Neural cell (in vitro differentiated cells): ENCODE measurements around the gene SH3RF3. TPM values are rescaled to one million over a fixed set of nuclear protein-coding genes. Genes with fewer than 3 reads are reported as not detected.

Source experiments
- H2AFZ ChIP-seq: fragments of 200-600, 300-800 bp; sonication (generic), shearing (Covaris generic); 2 replicates; pipeline ENCODE4 v1.6.0; 2014; ENCODE audit warnings: low read depth, mild to moderate bottlenecking, antibody characterized with exemption, low read length, moderate library complexity
- H3F3A ChIP-seq: fragments of 200-600 bp; shearing (Covaris generic); 2 replicates; pipeline ENCODE4 v1.6.1; 2016; ENCODE audit warnings: mild to moderate bottlenecking, moderate library complexity, mixed read lengths, antibody characterized with exemption, low read length; ENCODE audit not compliant: insufficient read depth, poor library complexity, severe bottlenecking
- H3K27ac ChIP-seq: fragments of 200-600, 300-800 bp; sonication (generic), shearing (Covaris generic); 2 replicates; pipeline ENCODE4 v1.5.1; 2014; ENCODE audit warnings: mild to moderate bottlenecking, low read length, moderate library complexity
- H3K27me3 ChIP-seq: fragments of 300-800, 200-600 bp; sonication (generic), shearing (Covaris generic); 2 replicates; pipeline ENCODE4 v1.6.0; 2014; ENCODE audit warnings: mild to moderate bottlenecking, low read depth, low read length, moderate library complexity; ENCODE audit not compliant: insufficient read depth
- H3K36me3 ChIP-seq: fragments of 300-800, 200-600 bp; sonication (generic), shearing (Covaris generic); 2 replicates; pipeline ENCODE4 v1.5.1; 2014; ENCODE audit warnings: mild to moderate bottlenecking, antibody characterized with exemption, low read length, moderate library complexity; ENCODE audit not compliant: insufficient read depth
- H3K4me2 ChIP-seq: fragments of 300-800, 200-600 bp; sonication (generic), shearing (Covaris generic); 2 replicates; pipeline ENCODE4 v1.6.0; 2014; ENCODE audit warnings: mild to moderate bottlenecking, low read length
- H3K4me3 ChIP-seq: fragments of 300-800, 200-600 bp; sonication (generic), shearing (Covaris generic); 2 replicates; pipeline ENCODE4 v1.5.1; 2014; ENCODE audit warnings: mild to moderate bottlenecking, low read length, moderate library complexity
- H3K79me2 ChIP-seq: fragments of 200-600 bp; shearing (Covaris generic); replicated peaks from 2 replicates; pipeline ENCODE4 v1.6.0; 2014; ENCODE audit warnings: mild to moderate bottlenecking, low read length, moderate library complexity; ENCODE audit not compliant: insufficient read depth
- H3K9ac ChIP-seq: fragments of 300-800, 200-600 bp; sonication (generic), shearing (Covaris generic); 2 replicates; pipeline ENCODE4 v1.6.1; 2016; ENCODE audit warnings: mild to moderate bottlenecking, low read length, mixed read lengths
- H3K9me2 ChIP-seq: fragments of 200-600 bp; shearing (Covaris generic); 2 replicates; pipeline ENCODE4 v1.6.1; 2016; ENCODE audit warnings: mild to moderate bottlenecking, low read length, mixed read lengths; ENCODE audit not compliant: insufficient read depth
- H3K9me3 ChIP-seq: fragments of 200-600, 300-800 bp; sonication (generic), shearing (Covaris generic); 2 replicates; pipeline ENCODE4 v1.6.1; 2016; ENCODE audit warnings: mild to moderate bottlenecking, mixed run types, low read length, moderate library complexity, mixed read lengths
- H4K20me1 ChIP-seq: fragments of 200-600 bp; shearing (Covaris generic); 2 replicates; pipeline ENCODE4 v1.6.1; 2016; ENCODE audit warnings: mild to moderate bottlenecking, mixed run types; ENCODE audit not compliant: insufficient read depth
- EP300 ChIP-seq: fragments of 450-650 bp; conservative IDR thresholded peaks from 2 replicates; pipeline ENCODE4 v1.6.1; 2014; ENCODE audit warnings: antibody characterized with exemption, mild to moderate bottlenecking, moderate library complexity; ENCODE audit not compliant: poor library complexity, severe bottlenecking
- EZH2 ChIP-seq: fragments of 200-600, 300-800 bp; shearing (Covaris generic), sonication (generic); IDR thresholded peaks from 2 replicates; pipeline ENCODE4 v1.6.1; 2014; ENCODE audit warnings: antibody characterized with exemption, low read length, borderline replicate concordance, mild to moderate bottlenecking; ENCODE audit not compliant: insufficient read depth, poor library complexity, severe bottlenecking
- MXI1 ChIP-seq: fragments of 450-650 bp; conservative IDR thresholded peaks from 2 replicates; pipeline ENCODE4 v1.6.1; 2014; ENCODE audit warnings: antibody characterized with exemption, mild to moderate bottlenecking; ENCODE audit not compliant: poor library complexity, severe bottlenecking
- POLR2AphosphoS5 ChIP-seq: IDR thresholded peaks from 2 replicates; pipeline ENCODE4 v1.6.1; 2012
- RAD21 ChIP-seq: fragments of 450-650 bp; conservative IDR thresholded peaks from 2 replicates; pipeline ENCODE4 v1.6.1; 2014; ENCODE audit warnings: antibody characterized with exemption, mild to moderate bottlenecking, moderate library complexity
- SMC3 ChIP-seq: fragments of 450-650 bp; conservative IDR thresholded peaks from 2 replicates; pipeline ENCODE4 v1.6.1; 2014; ENCODE audit warnings: antibody characterized with exemption, mild to moderate bottlenecking, moderate library complexity; ENCODE audit not compliant: poor library complexity
- TAF1 ChIP-seq: IDR thresholded peaks from 2 replicates; pipeline ENCODE4 v1.6.1; 2012; ENCODE audit warnings: low read depth
- polyA plus RNA-seq: library from polyadenylated mRNA; depleted of rRNA; stranded (reverse); fragments of >200 nt; gene quantifications from 2 replicates; pipeline ENCODE4 v1.2.3, GENCODE V29; 2014
- TF ChIP-seq, protein P1 (sequence below): fragments of 450-650 bp; IDR thresholded peaks from 2 replicates; pipeline ENCODE4 v1.5.1; 2014; ENCODE audit warnings: antibody characterized with exemption, mild to moderate bottlenecking, moderate library complexity; ENCODE audit not compliant: poor library complexity, severe bottlenecking
- TF ChIP-seq, protein P2 (sequence below): IDR thresholded peaks from 2 replicates; pipeline ENCODE4 v1.6.1; 2012; ENCODE audit warnings: borderline replicate concordance

The SH3RF3 gene
- polyA plus RNA-seq, 1 donor from 2014 or later = 0.53 TPM

DNA sequence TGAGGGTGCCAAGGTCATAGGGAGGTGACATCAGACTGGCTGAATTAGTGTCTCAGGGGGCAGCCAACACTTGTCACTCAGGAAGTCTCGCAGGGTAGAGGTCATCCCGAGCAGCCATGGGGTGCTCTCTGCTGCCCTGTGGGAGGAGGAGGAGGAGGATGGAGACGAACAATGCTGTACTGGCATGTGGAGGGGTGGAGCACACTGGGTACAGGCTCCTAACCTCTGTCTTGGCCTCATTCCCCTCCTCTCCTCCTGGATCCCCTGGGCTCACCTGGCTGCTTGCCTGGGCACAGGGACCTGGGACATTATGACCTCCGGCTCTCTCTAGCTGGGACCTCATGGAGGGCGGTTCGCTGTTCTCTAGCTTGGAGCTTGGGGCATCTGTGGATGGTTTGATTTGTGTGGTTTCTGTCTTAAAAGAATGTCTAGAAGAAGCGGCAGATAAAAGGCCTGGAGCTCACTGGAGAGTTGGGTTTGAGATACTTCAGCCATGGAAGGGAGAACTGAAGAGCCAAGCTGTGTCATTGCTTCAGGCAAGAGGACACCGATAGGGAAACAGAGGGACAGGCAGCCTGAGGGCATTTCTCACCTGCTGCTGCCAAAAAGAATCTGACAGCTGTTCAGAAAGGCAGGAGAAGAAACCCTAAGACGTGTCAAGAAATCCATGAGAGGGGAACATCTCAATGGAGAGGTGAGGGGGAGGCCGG lies 351.6 kb downstream of the SH3RF3 start:
- Histone ChIP-seq H3K9ac (no peak overlapping the region), H2AFZ (no peak overlapping the region), H3K79me2 (no peaks in the 10 kb centered on the region), H3K4me2 (no peak overlapping the region), H3K9me3 (no peaks in the 10 kb centered on the region), H3K9me2 (no peaks in the 10 kb centered on the region), H3K36me3 (no peaks in the 10 kb centered on the region), H3K4me3 (no peak overlapping the region), H3K27ac (no peak overlapping the region), H4K20me1 (no peaks in the 10 kb centered on the region), H3K27me3 (no peaks in the 10 kb centered on the region), H3F3A (no peaks in the 10 kb centered on the region)
- no peak for TF ChIP-seq SMC3
- no peak for TF ChIP-seq POLR2AphosphoS5
- TF ChIP-seq, protein P1, sequence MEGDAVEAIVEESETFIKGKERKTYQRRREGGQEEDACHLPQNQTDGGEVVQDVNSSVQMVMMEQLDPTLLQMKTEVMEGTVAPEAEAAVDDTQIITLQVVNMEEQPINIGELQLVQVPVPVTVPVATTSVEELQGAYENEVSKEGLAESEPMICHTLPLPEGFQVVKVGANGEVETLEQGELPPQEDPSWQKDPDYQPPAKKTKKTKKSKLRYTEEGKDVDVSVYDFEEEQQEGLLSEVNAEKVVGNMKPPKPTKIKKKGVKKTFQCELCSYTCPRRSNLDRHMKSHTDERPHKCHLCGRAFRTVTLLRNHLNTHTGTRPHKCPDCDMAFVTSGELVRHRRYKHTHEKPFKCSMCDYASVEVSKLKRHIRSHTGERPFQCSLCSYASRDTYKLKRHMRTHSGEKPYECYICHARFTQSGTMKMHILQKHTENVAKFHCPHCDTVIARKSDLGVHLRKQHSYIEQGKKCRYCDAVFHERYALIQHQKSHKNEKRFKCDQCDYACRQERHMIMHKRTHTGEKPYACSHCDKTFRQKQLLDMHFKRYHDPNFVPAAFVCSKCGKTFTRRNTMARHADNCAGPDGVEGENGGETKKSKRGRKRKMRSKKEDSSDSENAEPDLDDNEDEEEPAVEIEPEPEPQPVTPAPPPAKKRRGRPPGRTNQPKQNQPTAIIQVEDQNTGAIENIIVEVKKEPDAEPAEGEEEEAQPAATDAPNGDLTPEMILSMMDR = no peak
- no peak for TF ChIP-seq RAD21
- no peak for TF ChIP-seq TAF1
- TF ChIP-seq, protein P2, sequence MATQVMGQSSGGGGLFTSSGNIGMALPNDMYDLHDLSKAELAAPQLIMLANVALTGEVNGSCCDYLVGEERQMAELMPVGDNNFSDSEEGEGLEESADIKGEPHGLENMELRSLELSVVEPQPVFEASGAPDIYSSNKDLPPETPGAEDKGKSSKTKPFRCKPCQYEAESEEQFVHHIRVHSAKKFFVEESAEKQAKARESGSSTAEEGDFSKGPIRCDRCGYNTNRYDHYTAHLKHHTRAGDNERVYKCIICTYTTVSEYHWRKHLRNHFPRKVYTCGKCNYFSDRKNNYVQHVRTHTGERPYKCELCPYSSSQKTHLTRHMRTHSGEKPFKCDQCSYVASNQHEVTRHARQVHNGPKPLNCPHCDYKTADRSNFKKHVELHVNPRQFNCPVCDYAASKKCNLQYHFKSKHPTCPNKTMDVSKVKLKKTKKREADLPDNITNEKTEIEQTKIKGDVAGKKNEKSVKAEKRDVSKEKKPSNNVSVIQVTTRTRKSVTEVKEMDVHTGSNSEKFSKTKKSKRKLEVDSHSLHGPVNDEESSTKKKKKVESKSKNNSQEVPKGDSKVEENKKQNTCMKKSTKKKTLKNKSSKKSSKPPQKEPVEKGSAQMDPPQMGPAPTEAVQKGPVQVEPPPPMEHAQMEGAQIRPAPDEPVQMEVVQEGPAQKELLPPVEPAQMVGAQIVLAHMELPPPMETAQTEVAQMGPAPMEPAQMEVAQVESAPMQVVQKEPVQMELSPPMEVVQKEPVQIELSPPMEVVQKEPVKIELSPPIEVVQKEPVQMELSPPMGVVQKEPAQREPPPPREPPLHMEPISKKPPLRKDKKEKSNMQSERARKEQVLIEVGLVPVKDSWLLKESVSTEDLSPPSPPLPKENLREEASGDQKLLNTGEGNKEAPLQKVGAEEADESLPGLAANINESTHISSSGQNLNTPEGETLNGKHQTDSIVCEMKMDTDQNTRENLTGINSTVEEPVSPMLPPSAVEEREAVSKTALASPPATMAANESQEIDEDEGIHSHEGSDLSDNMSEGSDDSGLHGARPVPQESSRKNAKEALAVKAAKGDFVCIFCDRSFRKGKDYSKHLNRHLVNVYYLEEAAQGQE = no peak
- no peak for TF ChIP-seq MXI1
- TF ChIP-seq EZH2 = no peak
- no peak for TF ChIP-seq EP300

DNA sequence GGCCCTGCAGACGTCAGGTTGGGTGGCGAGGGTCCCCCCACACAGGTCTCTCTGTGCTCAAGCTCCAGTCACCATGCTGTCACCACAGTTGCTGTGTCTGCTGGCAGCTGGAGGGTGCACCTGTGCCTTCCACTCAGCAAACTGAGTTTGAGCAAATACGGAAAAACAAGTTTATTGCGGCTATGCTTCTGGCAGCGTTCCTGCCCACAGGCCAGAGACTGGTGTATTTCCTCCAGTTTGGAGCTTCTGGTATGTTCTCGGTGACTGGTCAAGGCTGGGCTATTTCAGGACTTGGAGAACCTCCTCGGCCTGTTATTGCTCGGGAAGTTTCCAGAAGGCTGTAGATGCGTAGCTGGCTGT lies 352.2 kb downstream of the SH3RF3 start:
- no peaks in the 10 kb centered on the region for H3F3A ChIP-seq
- no peaks in the 10 kb centered on the region for H3K79me2 ChIP-seq
- TF ChIP-seq EZH2 (no peak), TAF1 (no peak), RAD21 (no peak), SMC3 (no peak), EP300 (no peak), POLR2AphosphoS5 (no peak), MXI1 (no peak)
- TF ChIP-seq, protein P1 = no peak
- TF ChIP-seq, protein P2 = no peak
- no peak overlapping the region for H3K4me2 ChIP-seq
- no peaks in the 10 kb centered on the region for H4K20me1 ChIP-seq
- H3K9me2 ChIP-seq = no peaks in the 10 kb centered on the region
- H3K9ac ChIP-seq = no peak overlapping the region
- H2AFZ ChIP-seq = no peak overlapping the region
- no peak overlapping the region for H3K27ac ChIP-seq
- H3K9me3 ChIP-seq = no peaks in the 10 kb centered on the region
- H3K36me3 ChIP-seq = no peaks in the 10 kb centered on the region
- H3K27me3 ChIP-seq = no peaks in the 10 kb centered on the region
- no peak overlapping the region for H3K4me3 ChIP-seq
